NCI-H2196 (cell line): ENCODE results near the gene DPP6.

ENCODE experiments used
- DNase-seq: peaks from one replicate; lab custom pipeline; 2025; ENCODE audit not compliant: unreplicated experiment; lab: John Stamatoyannopoulos, UW

DPP6 gene

DNA sequence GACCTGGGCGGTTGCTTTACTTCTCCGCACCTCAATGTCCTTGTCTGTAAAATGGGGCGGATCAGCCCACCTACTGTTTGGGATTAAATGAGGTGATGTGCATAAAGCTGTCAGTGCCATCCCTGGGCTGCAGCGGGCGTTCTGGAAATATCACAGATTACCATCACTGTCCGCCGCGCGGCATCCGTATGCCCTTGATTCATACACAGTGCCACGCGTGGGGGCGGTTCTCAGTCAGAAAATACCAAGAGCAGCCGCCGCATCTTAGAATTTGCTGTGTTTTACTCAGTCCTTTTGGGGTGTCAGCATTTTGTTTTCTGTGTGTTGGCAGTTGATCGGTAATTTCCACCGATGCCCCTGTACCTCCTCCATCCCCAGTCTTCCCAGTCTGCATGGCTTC lies 338.8 kb downstream of the DPP6 start:
- no peak for DNase-seq

DNA sequence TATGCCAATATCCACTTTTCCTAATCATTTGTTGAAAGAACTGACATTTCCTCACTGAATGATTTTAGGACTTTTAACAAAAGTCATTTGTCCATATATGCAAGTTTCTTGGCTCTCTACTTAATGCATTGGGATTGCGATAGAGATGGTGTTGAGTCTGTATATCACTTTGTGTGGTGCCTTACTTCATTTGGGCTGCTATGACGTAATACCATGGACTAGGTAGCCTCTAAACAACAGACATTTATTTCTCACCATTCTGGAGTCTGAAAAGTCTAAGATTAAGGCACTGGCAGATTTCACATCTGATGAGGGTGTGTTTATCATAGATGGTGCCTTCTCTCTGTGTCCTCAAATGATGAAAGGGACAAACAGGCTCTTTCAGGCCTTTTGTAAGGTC lies 342.6 kb downstream of the DPP6 start:
- DNase-seq = no peak

DNA sequence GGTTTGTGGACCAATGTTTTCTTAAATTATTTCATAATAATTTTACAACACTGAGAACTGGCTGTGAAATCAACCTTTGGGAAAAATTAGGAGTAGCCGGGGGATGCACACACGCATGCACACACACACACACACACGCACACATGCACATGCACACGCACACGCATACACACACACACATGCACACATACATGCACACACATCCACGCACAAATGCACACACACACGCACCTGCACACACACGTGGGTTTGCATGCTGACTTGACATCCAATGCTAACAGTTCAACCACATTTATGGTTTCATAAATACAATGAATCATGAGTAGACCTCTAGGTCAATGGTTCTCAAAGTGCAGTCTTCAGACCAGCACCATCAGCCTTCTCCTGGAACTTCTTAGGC lies 354.1 kb downstream of the DPP6 start:
- no peak for DNase-seq

- DNase-seq = no peak
Observed at GRCh38 chr7:154409703-154410311, 357.6 kb downstream of the DPP6 start.

GRCh38 chr7:154412105-154412504 lies 359.9 kb downstream of the DPP6 start:
- DNase-seq = no peak

DNA sequence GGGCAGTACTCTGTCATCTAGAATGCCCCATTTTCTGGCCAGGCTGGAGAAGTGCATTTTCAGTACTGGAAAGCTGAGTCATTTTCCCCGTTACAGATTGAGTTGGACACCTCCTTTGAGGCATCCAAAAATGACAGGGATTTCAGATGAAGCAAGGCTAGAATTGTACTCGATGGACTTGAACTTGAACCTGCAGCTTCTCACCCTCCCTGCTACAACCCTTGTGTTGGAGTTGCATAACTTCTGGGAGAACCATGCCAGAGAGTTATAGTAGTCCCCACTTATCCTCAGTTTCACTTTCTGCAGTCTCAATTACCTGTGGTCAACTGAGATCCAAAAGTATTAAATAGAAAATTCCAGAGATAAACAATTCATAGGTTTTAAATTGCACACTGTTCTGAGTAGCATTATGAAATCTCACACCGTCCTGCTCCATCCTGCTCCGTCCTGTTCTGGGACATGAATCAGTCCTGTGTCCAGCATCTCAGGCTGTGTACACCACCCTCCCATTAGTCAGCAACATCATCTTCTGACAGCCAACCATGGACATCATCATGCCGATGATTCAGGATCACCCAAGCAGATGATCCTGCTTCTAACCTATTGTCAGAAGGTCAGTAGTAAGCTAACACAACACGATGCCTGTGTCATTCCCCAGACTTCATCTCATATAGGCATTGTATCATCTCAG lies 363.7 kb downstream of the DPP6 start:
- no peak for DNase-seq

DNA sequence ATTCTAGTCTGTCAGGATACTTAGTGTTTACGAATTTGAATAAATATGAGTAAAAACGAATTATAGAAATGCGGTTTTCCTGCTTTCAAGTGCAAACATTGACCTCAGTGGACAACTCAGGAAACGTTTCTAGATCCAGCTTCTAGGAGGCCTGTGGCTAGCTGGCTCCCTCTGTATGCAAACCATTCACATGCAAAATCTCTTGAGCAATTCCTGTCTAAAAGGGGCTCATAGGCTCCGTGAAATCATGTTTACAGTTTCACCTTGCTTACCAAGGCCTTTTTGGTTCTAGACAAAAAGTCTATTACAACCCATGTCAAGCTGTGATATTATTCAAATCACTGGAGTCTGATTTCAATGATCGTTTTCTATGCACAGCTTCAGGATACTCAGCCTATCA lies 364.5 kb downstream of the DPP6 start:
- DNase-seq = no peak

GRCh38 chr7:154419344-154419743 lies 367.1 kb downstream of the DPP6 start:
- DNase-seq = no peak

DNA sequence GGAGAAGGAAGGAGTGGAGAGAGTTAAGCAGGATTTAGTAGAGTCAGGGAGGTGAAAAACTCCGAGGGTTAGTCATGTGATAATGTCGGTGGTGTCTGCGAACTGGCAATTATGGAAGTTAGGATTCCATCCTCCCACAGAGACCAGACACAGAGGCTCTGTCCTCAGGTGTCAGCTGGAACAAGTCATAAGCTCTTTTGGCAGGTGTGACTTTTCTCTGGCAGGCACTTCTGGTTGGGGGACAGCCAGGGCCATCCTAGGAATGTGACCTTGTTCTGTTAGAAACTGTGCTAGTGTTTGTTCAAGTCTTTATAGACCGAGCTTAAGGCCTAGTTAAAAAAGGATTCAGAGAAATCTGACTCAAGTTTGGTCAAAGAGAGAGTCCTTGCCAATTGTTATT lies 371.0 kb downstream of the DPP6 start:
- no peak for DNase-seq

DNA sequence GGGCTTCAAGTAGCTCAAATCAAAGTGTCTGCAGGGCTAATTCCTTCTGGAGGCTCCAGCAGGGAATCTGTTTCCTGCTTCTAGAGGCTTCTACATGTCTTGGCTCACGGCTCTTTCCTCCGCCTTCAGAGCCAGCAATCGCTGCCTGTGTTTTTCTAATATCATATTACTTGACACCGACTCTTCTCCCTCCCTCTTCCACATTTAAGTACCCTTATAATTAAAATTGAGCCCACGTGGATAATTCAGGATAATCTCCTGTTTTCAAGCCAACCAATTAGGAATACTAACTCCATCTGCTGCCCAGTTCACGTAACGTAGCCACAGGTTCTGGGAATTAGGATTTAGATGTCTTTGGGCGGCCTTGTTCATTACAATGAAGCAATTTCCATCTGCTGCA lies 372.2 kb downstream of the DPP6 start:
- no peak for DNase-seq

DNA sequence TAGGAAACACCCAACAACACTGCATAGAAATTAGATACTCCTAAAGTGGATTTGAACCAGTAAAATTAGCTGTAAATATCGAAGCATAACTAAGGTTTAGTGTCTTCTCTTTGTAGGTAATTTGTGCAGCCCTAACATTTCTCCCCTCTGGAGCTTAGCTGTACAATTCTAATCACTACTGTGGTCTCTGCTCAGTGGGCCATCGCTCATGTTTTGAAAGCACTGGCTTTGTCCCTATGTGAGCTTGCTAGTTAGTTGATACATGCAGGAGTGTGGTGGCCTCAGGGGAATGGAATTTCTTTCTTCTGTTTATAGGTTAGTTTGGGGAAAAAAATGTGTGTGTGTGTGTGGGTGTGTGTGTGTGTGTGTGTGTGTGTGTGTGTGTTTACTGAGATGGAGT lies 373.1 kb downstream of the DPP6 start:
- DNase-seq = no peak

DNA sequence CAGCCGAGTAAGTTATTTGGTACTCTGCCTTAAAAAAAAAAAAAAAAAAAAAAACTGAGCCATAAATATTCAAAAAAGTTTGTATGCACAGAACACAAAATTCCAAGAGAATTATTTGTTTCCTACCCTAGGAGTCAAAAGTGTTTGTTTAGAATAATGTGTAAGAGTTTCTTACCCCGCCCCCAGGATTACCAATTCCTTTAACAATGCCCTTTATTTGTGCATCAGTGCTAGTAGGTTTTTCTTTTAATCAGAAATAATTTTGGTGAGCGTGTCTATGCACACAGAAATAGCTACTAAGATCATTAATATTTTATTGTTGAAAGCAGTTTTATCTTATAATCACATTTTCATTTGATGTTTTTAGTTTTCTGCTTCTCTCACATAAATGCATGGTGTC lies 374.6 kb downstream of the DPP6 start:
- DNase-seq = no peak

DNA sequence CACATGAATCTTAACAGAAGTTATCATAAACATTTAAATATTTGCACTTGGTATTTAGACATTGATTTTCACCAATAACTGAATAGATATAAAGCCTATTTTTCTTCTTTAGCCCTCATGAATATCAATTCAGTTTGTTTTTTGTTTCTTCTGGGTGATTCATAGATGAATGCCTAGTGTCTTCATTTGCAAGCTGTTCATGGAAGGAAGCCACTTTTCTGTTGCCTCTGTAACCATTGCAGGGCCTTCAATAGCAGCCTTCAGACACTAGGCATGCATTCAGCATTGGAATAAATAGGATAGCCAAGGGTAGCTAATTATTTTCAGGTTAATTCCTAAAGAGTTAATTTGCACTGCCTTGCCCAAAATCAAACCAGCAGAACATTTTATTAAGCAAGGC lies 375.3 kb downstream of the DPP6 start:
- DNase-seq = no peak

GRCh38 chr7:154429666-154430404 lies 377.6 kb downstream of the DPP6 start:
- no peak for DNase-seq

GRCh38 chr7:154430640-154431039 lies 378.4 kb downstream of the DPP6 start:
- no peak for DNase-seq

DNA sequence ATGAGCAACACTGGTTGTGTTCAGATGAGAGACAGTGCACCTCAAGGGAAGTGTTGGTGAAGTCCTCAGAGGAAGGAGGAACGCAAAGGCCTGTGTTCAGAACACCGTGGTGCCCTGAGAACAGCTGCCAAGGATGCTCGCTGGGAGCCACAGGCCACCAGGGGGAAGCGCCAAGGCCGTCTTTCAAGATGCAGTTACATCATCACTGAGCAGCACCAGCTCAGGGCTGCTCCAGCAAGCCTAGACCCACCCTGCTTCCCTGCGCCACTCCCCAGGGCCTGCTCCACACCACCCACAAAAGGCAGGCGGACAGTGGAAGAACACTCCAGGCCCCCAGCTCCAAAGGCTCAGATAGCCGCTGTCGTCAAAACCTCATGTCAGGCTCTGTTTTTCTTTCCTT lies 378.8 kb downstream of the DPP6 start:
- no peak for DNase-seq

DNA sequence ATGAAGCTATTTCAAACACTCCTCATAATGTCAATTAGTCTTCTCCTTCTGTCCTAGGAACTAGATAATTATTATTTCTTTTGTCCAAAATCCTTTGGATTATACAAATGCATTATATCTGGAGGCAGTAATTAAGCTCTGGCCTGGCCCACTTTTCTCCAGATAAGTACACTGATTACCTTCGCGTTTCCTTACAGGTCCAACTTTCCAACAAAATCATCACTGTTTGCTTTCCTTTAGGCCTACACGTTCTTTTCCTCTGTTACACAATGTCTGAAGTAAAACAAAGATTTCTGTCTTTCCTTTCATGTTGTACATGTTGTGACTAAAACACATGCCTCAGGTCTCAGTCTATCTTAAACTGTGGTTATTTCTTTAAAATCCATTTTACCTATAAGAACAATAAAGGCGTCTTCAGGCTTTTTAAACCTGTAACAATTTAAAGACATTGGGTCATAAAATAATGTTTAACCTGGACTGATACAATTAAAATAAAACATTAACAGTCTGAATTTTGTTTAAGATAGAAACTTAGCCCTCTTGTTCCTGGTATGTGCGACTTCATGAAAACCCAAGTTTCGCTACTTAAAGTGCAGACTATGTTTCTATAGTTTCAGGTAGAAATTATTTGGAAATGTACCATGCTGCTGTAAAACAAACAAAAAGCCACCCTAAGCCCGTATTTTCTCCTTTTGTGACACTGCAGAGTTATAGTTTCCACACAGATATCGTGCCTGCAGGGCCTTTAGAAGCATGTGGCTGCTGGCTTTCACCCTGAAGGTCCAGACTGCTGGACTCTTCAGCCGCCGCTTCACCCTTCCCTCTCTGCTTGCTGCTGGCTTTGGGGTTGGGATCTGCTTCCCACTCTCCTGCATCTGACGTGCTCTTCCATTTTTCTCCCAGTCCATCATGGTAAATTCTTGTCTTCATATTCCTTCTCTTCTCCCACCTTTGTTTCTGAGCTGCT lies 381.7 kb downstream of the DPP6 start:
- DNase-seq = no peak

DNA sequence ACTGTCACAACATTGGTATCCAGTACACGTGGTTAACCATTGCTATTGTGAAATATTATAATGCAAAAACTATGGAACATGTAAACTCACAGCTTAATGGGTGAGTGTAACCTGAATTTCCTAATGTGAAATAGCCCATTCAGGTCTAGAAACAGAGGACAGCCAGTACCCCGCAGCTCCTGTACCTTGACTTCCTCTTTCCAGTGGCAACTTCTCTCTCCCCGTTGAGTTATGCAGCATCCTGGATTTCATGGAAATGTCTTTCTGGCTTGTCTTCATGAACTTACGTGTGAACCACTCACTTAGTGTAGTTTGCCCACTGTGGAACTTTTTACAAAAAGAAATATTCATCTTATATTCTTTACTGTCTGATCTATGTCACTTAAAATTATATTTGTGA lies 384.4 kb downstream of the DPP6 start:
- no peak for DNase-seq

DNA sequence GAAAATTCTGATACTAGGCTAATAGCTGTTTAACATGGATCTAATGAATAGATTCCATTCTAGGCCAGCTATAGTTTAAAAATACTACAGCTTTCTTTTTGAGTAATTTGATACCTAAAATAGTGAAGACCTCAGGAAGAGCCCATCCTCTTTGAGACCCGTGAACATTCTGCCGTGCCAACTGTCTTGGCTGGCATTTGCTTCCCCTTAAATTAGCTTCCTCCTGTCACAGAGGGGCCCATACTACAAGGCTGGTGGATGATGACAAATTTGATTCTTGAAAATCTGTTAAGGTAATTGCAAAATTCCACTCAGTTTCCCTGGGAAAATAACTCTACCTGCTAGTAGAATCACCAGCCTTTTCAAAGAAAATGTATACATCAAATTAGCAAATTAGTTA lies 385.0 kb downstream of the DPP6 start:
- no peak for DNase-seq

DNA sequence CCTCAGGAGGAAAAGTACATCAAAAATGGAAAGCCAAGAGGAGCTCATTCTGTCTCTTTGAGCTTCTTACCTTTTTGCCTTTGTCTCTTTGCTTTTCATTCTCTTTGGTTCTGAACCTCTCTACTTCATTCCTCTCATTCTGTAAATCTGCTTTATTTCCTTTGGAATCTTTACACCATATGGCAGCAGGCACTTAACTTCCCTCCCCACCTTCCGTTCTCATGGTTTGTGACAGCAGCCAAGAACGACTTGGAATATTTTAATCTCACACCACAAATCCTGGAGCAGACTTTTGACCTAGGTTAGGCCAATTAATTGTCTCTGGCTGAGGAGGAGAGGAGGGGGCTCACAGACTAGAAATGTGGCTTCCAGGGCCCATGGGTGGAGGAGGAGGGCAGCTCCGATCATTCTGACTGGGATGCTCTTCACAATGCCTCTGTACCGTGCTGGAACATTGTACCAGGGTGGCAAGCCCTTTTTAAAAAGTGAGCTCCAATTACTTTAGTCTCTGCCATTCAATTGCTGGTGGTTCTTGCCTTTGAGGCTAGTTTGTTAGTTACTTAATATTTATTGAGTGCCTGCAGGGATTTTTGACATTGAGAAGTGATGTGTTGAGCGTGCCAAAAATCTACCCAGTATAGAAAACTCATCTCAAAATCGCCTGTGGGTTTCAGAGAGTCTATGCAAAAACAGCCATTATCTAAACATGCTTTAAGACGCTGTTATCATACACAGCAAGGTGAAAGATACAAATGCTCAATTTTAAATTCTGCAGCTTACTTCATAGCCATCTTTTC lies 386.6 kb downstream of the DPP6 start:
- DNase-seq = no peak

DNA sequence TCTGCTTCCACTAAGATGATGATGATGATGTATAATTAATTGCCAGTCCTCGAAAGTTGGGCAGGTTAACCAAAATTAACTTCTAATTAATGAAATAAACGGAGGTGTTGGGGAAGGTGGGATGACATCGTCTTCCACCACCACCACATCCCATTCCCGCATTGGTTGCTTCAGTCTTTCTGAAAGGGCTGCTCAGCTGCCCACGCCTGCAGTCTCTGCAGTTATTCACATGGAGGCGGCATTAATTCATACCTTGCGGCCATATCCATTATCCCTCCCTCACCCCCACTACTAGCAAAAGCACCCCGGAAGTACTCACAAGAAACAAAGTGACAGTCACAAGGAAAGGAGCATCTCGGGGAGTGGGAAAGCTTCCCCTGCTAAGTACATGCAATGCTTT lies 387.9 kb downstream of the DPP6 start:
- no peak for DNase-seq
